Measurements from ENCODE around the gene ALDH16A1.

Gene ALDH16A1

DNA sequence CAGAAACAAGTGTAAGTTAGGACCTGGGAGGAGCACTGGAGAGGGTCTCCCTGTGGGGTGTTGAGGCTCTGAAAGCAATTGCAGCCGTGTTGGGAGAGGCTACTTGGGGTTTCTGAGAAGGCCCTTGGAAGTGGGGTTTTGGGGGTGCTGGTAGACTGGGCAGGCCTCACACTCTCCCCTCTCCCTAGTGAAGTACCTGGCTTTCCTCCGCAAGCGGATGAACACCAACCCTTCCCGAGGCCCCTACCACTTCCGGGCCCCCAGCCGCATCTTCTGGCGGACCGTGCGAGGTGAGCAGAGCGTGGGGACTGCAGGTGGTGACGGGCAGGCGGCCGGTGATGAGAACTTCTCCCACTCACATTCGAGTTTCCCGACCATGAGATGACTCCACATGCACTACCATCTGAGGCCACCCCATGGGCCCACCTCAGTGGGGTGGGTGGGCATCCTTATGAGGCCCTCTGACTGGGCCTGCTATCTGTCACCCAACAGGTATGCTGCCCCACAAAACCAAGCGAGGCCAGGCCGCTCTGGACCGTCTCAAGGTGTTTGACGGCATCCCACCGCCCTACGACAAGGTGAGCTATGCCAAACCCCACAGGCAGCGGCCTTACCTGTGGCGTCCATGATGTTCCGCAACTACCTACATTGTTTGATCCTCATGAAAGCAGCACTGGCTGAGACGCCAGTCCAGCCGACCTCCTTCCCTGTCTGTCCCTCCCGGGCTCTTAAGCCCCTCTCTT, 37.4 kb downstream of the ALDH16A1 start:
- H3K4me3 ChIP-seq (ENCODE audit: low read length) = peak overlapping the region; percentile 100

DNA sequence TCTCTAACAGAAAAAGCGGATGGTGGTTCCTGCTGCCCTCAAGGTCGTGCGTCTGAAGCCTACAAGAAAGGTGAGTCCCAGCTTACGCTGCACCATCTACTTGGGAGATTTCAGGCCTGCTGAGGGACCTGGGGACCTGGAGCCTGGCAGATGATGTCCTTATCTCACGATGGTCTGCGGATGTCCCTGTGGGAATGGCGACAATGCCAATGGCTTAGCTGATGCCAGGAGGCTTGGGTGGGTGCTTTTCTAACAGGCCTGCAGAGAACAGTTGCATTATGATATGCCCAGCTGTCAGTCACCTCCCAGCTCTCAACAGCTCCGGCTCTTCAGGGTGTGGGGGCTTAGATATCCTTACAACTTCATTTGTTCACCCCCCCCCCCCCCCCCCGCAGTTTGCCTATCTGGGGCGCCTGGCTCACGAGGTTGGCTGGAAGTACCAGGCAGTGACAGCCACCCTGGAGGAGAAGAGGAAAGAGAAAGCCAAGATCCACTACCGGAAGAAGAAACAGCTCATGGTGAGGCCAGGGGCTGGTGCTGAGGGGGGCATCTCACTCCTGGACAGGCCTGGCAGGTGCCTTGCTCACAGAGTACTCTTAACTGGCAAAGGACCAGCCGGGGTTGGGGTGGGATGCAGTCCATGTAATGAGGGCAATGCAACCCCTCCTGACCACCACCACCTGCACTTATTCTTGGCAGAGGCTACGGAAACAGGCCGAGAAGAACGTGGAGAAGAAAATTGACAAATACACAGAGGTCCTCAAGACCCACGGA, 38.2 kb downstream of the ALDH16A1 start:
- TF ChIP-seq, protein P1, sequence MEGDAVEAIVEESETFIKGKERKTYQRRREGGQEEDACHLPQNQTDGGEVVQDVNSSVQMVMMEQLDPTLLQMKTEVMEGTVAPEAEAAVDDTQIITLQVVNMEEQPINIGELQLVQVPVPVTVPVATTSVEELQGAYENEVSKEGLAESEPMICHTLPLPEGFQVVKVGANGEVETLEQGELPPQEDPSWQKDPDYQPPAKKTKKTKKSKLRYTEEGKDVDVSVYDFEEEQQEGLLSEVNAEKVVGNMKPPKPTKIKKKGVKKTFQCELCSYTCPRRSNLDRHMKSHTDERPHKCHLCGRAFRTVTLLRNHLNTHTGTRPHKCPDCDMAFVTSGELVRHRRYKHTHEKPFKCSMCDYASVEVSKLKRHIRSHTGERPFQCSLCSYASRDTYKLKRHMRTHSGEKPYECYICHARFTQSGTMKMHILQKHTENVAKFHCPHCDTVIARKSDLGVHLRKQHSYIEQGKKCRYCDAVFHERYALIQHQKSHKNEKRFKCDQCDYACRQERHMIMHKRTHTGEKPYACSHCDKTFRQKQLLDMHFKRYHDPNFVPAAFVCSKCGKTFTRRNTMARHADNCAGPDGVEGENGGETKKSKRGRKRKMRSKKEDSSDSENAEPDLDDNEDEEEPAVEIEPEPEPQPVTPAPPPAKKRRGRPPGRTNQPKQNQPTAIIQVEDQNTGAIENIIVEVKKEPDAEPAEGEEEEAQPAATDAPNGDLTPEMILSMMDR (conservative IDR thresholded peaks at IDR 0.05; ENCODE audit: low read depth, low read length) = no peak
- H3K4me3 ChIP-seq (ENCODE audit: low read length) = no peak overlapping the region
- DNase-seq (ENCODE audit: low read depth) = no peak

More for the DNA sequence above, 37.4 kb downstream of the ALDH16A1 start:
- TF ChIP-seq, protein P1 (conservative IDR thresholded peaks at IDR 0.05; ENCODE audit: low read depth, low read length) = no peak
- no peak for DNase-seq (ENCODE audit: low read depth)

DNA sequence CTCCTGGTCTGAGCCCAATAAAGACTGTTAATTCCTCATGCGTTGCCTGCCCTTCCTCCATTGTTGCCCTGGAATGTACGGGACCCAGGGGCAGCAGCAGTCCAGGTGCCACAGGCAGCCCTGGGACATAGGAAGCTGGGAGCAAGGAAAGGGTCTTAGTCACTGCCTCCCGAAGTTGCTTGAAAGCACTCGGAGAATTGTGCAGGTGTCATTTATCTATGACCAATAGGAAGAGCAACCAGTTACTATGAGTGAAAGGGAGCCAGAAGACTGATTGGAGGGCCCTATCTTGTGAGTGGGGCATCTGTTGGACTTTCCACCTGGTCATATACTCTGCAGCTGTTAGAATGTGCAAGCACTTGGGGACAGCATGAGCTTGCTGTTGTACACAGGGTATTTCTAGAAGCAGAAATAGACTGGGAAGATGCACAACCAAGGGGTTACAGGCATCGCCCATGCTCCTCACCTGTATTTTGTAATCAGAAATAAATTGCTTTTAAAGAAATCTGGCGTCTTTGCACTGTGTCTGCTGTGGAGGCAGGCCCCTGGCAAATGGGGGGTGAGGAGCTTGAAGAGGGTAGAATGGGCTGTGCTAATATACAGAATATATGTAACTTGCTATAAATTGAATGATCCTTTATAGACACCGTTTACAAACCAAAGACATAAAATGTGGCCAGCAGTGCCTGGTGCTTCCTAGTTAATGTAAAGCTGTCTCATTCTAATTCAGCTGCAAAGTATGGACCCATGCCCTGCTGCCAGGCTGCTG, 39.0 kb downstream of the ALDH16A1 start:
- no peak for DNase-seq (ENCODE audit: low read depth)
- H3K4me3 ChIP-seq (ENCODE audit: low read length) = no peak overlapping the region
- TF ChIP-seq, protein P1 (conservative IDR thresholded peaks at IDR 0.05; ENCODE audit: low read depth, low read length) = no peak

DNA sequence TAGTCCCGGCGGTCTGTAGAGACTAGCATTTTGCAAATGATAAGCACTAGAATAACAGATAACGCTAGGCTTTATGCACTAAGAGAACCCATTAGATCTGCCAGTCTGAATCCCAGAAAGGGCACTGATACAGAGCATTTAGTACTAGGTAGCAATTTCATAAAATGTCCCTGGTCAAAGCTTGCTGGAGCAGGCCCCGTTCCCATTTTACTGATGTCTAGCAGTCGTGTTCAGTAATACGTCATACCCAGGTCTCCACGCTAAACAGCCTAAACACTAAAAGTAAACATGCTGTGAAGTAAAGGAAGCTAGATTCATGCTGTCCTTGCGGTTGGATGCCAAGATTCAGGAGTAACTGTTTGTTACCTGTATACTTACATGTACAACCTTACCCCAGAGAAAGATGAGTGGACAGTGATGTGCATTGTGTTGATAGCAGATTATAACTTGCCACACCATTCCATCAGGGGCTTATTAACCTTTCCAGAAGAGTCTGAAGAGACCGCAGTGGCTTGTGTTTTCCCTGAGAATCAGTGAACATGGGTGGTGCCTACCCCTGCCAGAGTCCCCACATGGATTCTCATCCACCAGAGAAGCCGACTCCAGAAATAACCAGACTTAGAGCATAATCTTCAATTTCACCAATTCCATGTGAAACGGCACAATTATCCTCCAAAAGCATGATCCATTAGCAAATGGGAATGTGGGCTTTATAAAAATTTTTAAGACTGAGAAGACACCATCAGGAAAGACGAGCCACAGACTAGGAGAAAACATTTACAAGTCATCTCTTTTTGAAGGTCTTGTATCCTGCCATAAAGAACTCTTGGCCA, 39.8 kb downstream of the ALDH16A1 start:
- DNase-seq (ENCODE audit: low read depth) = no peak

DNA sequence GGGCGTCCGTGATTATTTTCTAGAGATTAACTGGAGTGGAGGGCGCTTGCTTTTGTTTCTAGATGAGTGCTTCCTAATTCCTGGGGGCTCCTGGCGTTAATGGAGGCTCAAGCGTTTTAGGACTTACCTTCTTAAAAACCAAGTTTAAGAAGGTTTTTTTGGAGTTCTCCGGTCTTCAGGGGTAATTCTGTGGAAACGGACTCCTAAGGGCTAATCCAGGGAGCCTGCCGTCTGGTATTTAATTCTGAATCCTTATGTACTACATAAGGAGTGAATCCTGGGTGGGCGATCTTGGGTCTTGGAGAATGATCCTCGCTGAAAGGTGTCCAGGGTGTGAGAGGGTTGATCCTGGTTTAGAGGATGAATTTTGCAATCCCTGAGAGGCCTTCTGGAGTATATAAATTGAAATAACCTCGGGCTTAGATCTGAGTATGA, 43.6 kb downstream of the ALDH16A1 start:
- TF ChIP-seq, protein P1 (conservative IDR thresholded peaks at IDR 0.05; ENCODE audit: low read depth, low read length) = no peak
- H3K4me3 ChIP-seq (ENCODE audit: low read length) = peak overlapping the region; percentile 100
- DNase-seq (ENCODE audit: low read depth) = no peak

More for the DNA sequence above, 39.8 kb downstream of the ALDH16A1 start:
- TF ChIP-seq, protein P1 (conservative IDR thresholded peaks at IDR 0.05; ENCODE audit: low read depth, low read length) = no peak
- no peak overlapping the region for H3K4me3 ChIP-seq (ENCODE audit: low read length)

DNA sequence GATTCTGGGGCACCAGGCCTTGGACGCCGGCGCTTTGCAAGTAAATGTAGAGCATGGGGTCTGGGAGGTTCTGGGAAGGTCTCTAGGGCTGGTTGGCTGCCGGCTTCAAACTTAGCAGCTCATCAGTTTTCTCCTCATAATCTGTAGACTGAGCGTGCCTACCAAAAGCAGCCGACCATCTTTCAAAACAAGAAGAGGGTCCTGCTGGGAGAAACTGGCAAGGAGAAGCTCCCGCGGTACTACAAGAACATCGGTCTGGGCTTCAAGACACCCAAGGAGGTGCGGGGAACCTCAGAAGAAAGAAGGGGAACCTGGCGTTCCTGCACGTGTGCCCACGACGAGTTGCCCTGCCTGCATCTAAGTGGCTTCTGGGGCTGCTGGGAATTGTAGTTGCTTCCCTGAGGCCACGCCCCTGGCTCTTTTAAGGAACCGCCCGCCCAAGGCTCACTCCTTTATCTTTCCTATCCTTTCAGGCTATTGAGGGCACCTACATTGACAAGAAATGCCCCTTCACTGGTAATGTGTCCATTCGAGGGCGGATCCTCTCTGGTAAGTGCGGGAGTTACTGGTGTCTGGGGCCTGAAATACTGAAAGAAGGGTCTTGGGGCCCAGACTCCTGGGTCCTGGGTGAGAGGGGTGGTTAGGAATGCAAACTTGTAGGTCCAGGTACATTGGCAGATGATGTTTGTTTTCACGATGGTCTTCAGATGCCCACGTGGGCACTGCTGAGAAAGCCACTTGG, 44.2 kb downstream of the ALDH16A1 start:
- TF ChIP-seq, protein P1 (conservative IDR thresholded peaks at IDR 0.05; ENCODE audit: low read depth, low read length) = no peak
- no peak for DNase-seq (ENCODE audit: low read depth)
- H3K4me3 ChIP-seq (ENCODE audit: low read length) = peak overlapping the region; percentile 100
